ENCODE data around the gene INHA. TPM values are rescaled to one million over a fixed set of nuclear protein-coding genes. Genes with fewer than 3 reads are reported as not detected.

The INHA gene
- total RNA-seq, 1 experiment from 2014 or later = not detected

GRCh38 chr2:219570924-219571310 lies 1.2 kb upstream of the INHA start:
- TF ChIP-seq POLR2A (IDR thresholded peaks at IDR 0.05; ENCODE audit: borderline replicate concordance, extremely low read depth, insufficient read depth, insufficient read length) = no peak
- no peak for TF ChIP-seq POLR2AphosphoS5 (IDR thresholded peaks at IDR 0.05; ENCODE audit: low read depth, low read length)
- no peak for TF ChIP-seq CBX3 (IDR thresholded peaks at IDR 0.05; ENCODE audit: low read depth)
- TF ChIP-seq SRF (IDR thresholded peaks at IDR 0.05; ENCODE audit: low read depth) = no peak
- no peak for TF ChIP-seq YY1 (IDR thresholded peaks at IDR 0.05; ENCODE audit: extremely low read depth, insufficient replicate concordance, low read depth, low read length)
- TF ChIP-seq TCF7L2 (IDR thresholded peaks at IDR 0.05; ENCODE audit: borderline replicate concordance, extremely low read depth, insufficient read depth, insufficient read length) = no peak
- no peak for TF ChIP-seq EZH2 (IDR thresholded peaks at IDR 0.05)
- TF ChIP-seq CEBPB (IDR thresholded peaks at IDR 0.05; ENCODE audit: low read depth) = no peak
- TF ChIP-seq CTCF (IDR thresholded peaks at IDR 0.05 in 2 of 3, conservative IDR thresholded peaks at IDR 0.05 in 1 of 3; ENCODE audit: borderline replicate concordance in 1 of 3, insufficient read depth in 1 of 3, low read depth in 2 of 3, low read length in 2 of 3) = no peak
- TF ChIP-seq EZH2phosphoT487 (IDR thresholded peaks at IDR 0.05; ENCODE audit: borderline replicate concordance) = no peak
- TF ChIP-seq REST (IDR thresholded peaks at IDR 0.05; ENCODE audit: low read depth) = no peak
- no peak for TF ChIP-seq FOSL1 (IDR thresholded peaks at IDR 0.05; ENCODE audit: low read depth)
- no peak for TF ChIP-seq SIN3A (IDR thresholded peaks at IDR 0.05; ENCODE audit: low read depth)
- TF ChIP-seq ATF3 (IDR thresholded peaks at IDR 0.05) = no peak
- TF ChIP-seq JUND (IDR thresholded peaks at IDR 0.05) = no peak
- no peak for TF ChIP-seq ZNF274 (IDR thresholded peaks at IDR 0.05; ENCODE audit: low read depth, low read length)
- Histone ChIP-seq H3K9me3 (ENCODE audit: control insufficient read depth in 1 of 2, insufficient read depth in 1 of 2, low read depth in 1 of 2, low read length in 2 of 2) (no peaks in the 10 kb centered on the region), H3K4me2 (ENCODE audit: low read length) (no peak overlapping the region), H3K79me2 (ENCODE audit: insufficient read depth, low read length) (no peaks in the 10 kb centered on the region), H2AFZ (ENCODE audit: low read depth, low read length, poor library complexity, severe bottlenecking) (no peak overlapping the region), H3K36me3 (ENCODE audit: control insufficient read depth in 1 of 2, insufficient read depth in 2 of 2, low read length in 2 of 2) (no peaks in the 10 kb centered on the region), H3K9me2 (ENCODE audit: insufficient read depth) (no peaks in the 10 kb centered on the region), H3K27ac (ENCODE audit: low read depth, low read length) (no peak overlapping the region), H3K4me3 (replicated peaks in 1 of 2; ENCODE audit: low read depth in 1 of 2, low read length in 2 of 2) (no peak overlapping the region), H4K20me1 (ENCODE audit: insufficient read depth) (no peaks in the 10 kb centered on the region), H3K27me3 (ENCODE audit: insufficient read depth, low read length) (no peaks in the 10 kb centered on the region), H3K4me1 (ENCODE audit: control insufficient read depth in 1 of 2, insufficient read depth in 2 of 2, low read length in 2 of 2) (no peaks in the 10 kb centered on the region), H3K9ac (ENCODE audit: low read length) (no peak overlapping the region)
- CTCF ChIA-PET = interaction anchor here (1.5 kb wide), 1 partner anchor 10 kb away, joined by 6 read pairs; no protein-coding TSS in a partner anchor
- POLR2A ChIA-PET = no interaction called here
- BruUV-seq (replicated peaks) = no TSS peak
- intact Hi-C loops (cut with micrococcal nuclease) = no loop called here
- DNase-seq (ENCODE audit: low read depth, low spot score) (no peak), ATAC-seq (no peak)
- RAD21 ChIA-PET (ENCODE audit: low non-redundant PET in 1 of 2, low total read pairs in 2 of 2, uncharacterized antibody in 2 of 2, unreplicated experiment in 2 of 2) = no interaction called here

All from HCT116 (cell line).